Measurements from ENCODE around the gene KSR2.

DNA sequence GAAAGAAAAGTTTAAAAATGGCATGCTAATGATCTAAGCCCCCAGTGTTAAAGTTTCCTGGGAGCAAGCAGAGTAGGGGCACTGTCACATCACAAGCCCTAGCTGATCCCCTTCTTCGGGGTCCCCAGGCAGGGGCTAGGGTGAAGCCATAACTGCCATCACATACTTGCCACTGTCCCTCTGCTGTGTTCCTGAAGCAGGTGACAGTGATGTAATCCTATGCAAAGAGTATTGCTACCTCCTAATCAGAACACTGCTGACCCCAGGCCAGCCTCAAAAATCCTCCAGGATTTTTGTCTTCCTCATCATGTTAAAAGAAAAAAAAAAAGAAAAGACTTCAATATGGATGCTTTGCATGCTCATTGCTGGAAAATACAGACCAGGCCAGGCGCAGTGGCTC, 46.5 kb upstream of the KSR2 start:
- TF ChIP-seq, protein P1, sequence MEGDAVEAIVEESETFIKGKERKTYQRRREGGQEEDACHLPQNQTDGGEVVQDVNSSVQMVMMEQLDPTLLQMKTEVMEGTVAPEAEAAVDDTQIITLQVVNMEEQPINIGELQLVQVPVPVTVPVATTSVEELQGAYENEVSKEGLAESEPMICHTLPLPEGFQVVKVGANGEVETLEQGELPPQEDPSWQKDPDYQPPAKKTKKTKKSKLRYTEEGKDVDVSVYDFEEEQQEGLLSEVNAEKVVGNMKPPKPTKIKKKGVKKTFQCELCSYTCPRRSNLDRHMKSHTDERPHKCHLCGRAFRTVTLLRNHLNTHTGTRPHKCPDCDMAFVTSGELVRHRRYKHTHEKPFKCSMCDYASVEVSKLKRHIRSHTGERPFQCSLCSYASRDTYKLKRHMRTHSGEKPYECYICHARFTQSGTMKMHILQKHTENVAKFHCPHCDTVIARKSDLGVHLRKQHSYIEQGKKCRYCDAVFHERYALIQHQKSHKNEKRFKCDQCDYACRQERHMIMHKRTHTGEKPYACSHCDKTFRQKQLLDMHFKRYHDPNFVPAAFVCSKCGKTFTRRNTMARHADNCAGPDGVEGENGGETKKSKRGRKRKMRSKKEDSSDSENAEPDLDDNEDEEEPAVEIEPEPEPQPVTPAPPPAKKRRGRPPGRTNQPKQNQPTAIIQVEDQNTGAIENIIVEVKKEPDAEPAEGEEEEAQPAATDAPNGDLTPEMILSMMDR (IDR thresholded peaks at IDR 0.05), result no peak
- TF ChIP-seq POLR2AphosphoS5 (IDR thresholded peaks at IDR 0.05), result no peak
